Measurements from ENCODE around the gene C9orf72. TPM values are rescaled to one million over a fixed set of nuclear protein-coding genes. Genes with fewer than 3 reads are reported as not detected.

The C9orf72 gene
- total RNA-seq, 1 donor from 2014 or later, result 9.5 TPM

DNA sequence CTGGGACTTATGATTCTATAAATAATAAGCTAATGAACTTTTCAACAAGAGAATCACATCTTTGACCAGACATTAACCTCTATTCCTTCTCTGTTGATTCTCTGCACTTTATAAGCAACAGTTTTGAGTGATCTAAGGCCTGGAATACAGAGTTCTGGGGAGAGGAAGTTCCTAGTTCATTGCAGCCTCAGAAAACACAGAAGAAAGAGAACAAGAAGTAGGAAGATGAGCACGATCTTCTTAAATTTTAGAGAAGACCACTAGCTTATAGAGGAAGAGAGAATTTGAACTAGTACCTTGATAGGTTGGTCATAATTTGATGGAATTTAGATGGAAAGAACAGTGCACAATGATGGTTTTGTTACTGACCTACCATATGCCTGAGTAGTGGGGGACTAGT, 8.5 kb upstream of the C9orf72 start:
- intact Hi-C loops (cut with micrococcal nuclease), result no loop called here

DNA sequence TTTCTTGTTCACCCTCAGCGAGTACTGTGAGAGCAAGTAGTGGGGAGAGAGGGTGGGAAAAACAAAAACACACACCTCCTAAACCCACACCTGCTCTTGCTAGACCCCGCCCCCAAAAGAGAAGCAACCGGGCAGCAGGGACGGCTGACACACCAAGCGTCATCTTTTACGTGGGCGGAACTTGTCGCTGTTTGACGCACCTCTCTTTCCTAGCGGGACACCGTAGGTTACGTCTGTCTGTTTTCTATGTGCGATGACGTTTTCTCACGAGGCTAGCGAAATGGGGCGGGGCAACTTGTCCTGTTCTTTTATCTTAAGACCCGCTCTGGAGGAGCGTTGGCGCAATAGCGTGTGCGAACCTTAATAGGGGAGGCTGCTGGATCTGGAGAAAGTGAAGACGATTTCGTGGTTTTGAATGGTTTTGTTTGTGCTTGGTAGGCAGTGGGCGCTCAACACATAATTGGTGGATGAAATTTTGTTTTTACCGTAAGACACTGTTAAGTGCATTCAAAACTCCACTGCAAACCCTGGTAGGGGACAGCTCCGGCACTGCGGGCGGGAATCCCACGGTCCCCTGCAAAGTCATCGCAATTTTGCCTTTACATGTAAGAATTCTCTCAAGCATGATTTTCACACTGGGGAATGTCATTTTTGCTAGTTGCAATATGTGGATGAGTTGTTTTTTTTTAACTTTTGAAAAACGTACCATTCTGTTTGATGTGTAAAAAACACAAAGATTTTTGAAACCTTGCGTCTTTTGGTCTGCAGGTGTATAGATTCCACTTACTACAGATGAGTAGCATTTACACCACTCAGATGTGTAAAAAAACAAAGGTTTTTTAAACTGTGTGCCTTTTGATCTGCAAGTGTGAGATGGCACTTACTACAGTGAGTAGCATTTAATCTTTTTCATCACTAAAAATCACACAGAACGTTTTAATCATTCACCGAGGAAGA, 631 bp upstream of the C9orf72 start:
- intact Hi-C loops (cut with micrococcal nuclease), result loop anchor here (1.0 to 5.0 kb wide), 9 partner anchors 45 to 682 kb away; partner anchors contain the start of genes CAAP1, IFT74, MOB3B and PLAA

- intact Hi-C loops (cut with micrococcal nuclease), result loop anchor here (1.0 to 5.0 kb wide), 4 partner anchors 8 to 626 kb away; partner anchors contain the start of gene PLAA
These were observed 739 bp downstream of the C9orf72 start for GRCh38 chr9:27572566-27572917.

- intact Hi-C loops (cut with micrococcal nuclease), result loop anchor here (1.0 to 5.0 kb wide), 4 partner anchors 8 to 625 kb away; partner anchors contain the start of gene PLAA
These were observed 1.2 kb downstream of the C9orf72 start for GRCh38 chr9:27572061-27572460.

DNA sequence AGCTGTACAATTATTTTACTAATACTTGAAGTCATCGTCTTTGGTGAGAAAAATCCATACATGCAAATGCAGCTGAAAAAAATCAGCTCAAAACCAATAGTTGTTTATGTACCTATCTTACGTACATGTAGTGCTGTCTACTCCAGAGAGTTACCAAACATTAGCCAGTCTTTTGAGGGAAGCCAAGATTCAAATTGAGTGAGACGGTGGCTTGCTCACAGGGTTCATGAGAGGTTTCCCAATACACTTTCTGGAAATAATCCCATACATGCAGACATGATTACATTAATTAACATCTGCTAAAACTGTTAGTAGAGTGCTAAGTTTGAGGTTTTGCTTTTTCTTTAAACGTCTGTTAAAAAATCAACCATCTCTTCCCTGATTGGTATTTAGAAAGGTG, 2.3 kb downstream of the C9orf72 start:
- intact Hi-C loops (cut with micrococcal nuclease), result loop anchor here (5.0 kb wide), 2 partner anchors 51 to 216 kb away; no protein-coding TSS in a partner anchor

DNA sequence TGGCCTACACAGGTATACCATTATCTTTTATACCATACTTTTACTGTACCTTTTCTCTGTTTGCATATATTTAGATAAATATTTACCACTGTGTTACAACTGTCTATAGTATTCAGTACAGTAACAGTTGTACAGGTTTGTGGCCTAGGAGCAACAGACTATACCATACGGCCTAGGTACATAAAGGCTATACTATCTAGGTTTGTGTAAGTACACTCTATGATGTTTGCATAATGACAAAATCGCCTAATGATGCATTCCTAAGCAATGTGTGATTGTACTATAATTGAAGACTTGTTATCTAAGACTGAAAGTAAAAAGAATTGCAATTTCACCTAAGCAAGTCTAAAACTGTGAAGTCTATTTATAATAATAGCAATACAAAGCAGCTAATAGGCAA, 3.9 kb downstream of the C9orf72 start:
- intact Hi-C loops (cut with micrococcal nuclease), result no loop called here

DNA sequence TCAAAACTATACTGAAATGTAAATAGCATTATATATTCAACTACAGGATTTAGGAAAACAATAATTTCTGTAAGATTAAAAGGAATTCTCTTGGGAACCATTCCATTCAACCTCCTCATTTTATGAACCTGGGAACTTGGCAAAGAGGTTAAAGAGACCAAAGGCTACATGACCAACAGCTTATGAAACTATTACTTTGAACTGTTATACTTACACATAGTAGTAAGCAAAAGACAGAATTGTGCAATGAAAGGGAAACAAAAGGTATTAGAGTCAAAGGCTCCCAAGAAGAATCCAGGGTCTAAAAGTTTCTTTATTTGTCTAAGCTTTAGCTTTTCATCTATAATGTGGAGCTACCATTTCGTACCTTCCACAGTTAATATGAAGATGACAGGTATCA, 7.2 kb downstream of the C9orf72 start:
- intact Hi-C loops (cut with micrococcal nuclease), result no loop called here

DNA sequence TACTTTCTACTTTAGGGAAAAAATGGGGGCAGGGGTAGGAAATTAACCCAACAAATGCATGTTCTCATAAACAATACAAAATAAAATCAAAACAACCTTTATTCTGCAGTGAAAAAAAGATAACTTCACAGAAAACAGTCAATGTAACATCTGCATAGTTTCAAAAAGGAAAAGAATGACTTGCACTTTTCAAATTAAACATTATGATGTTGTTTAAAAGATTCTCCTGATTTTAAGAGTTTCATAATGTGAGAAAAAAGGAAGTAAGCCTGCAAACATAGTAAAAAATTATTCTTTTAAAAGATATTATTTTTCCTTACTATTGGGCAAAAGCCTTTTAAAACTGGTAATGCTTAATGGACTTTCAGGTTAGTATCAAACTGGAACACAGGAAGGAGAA, 7.6 kb downstream of the C9orf72 start:
- intact Hi-C loops (cut with micrococcal nuclease), result no loop called here

DNA sequence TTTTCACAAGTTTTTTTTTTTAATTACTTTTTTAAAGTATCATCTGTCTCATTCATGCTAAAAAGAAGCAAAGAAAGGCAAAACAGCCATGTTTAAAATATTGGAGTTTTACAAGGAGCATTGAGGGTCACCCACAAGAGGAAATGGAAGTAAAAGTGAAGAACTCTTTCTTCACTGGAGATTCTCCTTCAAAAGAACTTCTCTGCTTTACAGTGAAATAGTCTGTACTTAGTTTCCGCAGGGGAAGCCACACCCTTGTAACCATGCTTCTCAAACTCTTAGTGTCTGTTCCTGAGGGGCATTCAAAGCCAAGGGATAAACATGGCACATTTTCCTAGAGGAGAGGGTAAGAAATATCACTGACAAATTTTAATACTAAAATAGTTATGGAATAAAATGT, 8.6 kb downstream of the C9orf72 start:
- intact Hi-C loops (cut with micrococcal nuclease), result loop anchor here (1.0 kb wide), 1 partner anchor 8 kb away; no protein-coding TSS in a partner anchor

GRCh38 chr9:27563738-27564430, 9.4 kb downstream of the C9orf72 start:
- intact Hi-C loops (cut with micrococcal nuclease), result loop anchor here (1.0 kb wide), 1 partner anchor 8 kb away; no protein-coding TSS in a partner anchor

DNA sequence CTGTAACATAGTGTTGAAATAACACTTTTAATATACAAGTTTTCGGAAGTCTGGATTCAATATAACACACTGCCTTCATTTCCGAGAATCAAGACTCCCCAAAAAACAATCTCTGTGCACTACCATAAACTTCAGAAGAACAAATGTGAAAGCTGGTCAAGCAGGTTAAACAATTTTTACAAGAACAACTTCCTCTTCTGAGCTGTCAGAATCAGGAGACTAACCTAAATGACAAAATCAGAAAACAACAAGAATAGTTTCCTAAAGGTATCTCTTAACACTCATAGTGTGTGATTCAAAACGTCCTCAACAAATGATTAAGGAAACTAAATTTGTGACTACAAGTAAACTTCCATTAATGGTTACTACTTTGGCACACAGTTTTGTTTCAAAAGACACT, 11.6 kb downstream of the C9orf72 start:
- intact Hi-C loops (cut with micrococcal nuclease), result no loop called here

- intact Hi-C loops (cut with micrococcal nuclease), result no loop called here
These were observed 12.8 kb downstream of the C9orf72 start for GRCh38 chr9:27560457-27560856.

DNA sequence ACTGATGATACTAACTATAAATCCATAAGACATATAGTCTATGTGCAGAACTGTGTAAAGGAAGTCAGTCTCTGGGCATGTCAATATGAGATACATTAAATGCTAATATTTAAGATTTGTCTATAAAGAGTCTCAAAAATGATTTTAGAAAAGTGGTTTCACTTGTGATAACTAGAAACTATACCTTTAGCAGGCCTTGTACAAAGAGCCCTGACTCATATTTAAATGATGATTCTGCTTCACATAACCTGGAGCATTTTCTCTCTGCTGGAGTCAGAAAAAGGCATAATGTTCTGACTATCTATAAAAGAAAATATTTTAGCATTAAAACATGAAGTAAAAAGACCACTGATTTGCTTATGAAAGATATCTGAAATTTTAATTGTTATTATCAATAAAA, 15.0 kb downstream of the C9orf72 start:
- intact Hi-C loops (cut with micrococcal nuclease), result no loop called here

DNA sequence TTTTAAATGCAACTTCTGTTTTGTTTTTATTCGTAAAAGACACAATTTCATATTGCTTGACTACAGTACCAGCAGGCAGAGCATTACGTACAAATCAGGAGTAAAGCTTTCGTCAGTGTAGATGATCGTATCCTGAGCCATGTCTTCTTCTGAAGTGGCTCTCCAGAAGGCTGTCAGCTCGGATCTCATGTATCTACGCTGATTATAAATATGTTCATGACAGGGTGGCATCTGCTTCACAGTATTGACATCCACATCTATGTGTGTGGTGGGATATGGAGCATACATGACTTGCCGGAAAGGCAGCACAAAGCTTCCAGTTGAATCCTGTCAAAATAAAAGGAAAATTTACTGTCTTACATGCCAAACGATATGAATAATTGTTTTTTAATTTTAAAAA, 16.8 kb downstream of the C9orf72 start:
- intact Hi-C loops (cut with micrococcal nuclease), result no loop called here

- intact Hi-C loops (cut with micrococcal nuclease), result no loop called here
These were observed 18.6 kb downstream of the C9orf72 start for GRCh38 chr9:27554712-27555111.

DNA sequence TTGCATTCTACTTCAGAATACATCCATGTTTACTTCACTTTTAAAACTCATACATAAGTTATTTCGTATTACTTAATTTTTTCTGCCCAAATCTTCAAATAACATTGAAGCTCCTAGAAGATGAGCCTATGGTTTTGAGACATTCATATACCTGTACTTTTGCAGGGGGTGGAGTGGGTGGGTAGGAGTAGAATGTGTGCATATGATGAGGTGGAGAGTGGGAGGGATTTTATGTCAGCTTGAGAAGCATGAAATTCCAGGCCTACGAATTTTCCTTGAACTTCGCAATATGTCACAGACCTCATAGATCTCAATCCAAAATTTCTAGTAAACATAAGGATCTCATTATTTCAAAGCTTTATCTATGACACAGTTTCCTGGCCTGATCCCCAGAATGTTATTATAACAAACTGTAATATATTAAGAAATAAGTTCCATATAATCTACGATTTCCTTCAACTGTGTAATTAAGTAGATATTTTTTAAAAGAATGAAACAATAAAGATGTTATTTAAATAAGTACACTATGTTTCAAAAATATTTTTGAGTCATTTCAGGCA, 24.0 kb downstream of the C9orf72 start:
- intact Hi-C loops (cut with micrococcal nuclease), result loop anchor here (2.0 kb wide), 1 partner anchor 272 kb away; no protein-coding TSS in a partner anchor

- intact Hi-C loops (cut with micrococcal nuclease), result loop anchor here (1.0 to 2.0 kb wide), 3 partner anchors 19 to 271 kb away; partner anchors contain the start of gene MOB3B
These were observed 25.1 kb downstream of the C9orf72 start for GRCh38 chr9:27548055-27548741.

DNA sequence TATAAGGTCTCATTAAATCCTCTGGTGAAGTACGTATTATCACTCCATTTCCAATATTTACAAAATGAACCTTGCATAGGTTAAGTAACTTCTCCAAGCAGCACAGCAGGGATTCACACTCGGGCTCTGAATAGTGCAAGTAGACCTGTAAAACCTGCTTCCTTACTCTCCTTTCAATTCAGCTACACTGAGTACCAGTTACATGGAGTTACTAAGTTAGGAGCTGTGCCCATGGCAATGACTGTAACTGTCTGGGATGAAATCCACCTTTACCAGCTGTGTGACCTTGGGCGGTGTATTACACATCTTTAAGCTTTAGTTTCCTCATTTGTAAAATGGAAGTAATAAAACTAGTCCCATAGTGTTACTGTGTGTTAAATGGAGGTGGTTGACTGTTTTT, 27.8 kb downstream of the C9orf72 start:
- intact Hi-C loops (cut with micrococcal nuclease), result no loop called here

DNA sequence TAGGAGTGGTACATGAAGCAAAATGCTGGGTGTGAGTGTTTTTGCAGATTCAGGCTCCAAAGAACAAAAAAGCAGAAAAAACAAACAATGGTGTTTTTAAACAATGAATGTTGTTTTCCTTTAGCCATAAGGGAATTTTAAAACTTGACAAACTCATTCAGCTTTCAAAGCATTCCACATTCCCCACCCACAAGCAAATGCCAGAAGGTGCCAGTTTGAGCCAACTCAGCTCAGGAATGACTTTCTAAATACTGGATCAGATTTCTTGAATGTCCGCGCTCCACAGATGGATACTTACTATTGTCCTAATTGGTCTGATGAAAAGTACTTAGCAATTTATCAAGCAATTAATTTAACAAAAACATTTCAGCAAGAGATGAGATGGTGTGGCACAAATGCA, 30.8 kb downstream of the C9orf72 start:
- intact Hi-C loops (cut with micrococcal nuclease), result no loop called here

DNA sequence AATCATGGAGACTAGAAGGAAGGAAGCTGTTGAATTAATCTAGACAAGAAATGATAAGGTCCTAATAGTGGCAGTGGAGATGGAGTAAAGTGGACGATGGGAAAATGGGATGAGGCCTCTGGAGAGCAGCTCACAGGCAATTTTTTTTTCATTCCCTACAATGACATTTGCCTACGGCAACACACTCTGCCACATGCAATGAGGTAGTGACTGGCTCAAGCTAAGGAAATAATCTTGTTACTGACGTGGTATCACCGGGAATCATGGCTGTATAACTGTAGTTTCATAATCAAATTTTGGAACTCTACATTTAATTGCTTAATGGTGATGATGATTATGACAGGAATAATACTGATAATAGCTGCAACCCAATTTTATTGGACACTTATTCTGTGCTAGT, 31.5 kb downstream of the C9orf72 start:
- intact Hi-C loops (cut with micrococcal nuclease), result no loop called here

GRCh38 chr9:27540502-27540901, 32.8 kb downstream of the C9orf72 start:
- intact Hi-C loops (cut with micrococcal nuclease), result no loop called here

Measured in T-helper 1 cell treated with Interleukin-12 subunit alpha and Interleukin-12 subunit beta and Interleukin-4 antibody, amounts not matched to agents 30 ng/mL and 1 ng/mL, for 36 hours (primary cell).